GM12878 (cell line): Measurements from ENCODE around the gene MARF1. TPM values are rescaled to one million over a fixed set of nuclear protein-coding genes. Genes with fewer than 3 reads are reported as not detected.
A peak's percentile ranks its signal among the peaks of the same experiment; 100 is the strongest.

ENCODE experiments used
- BACH1 ChIP-seq: fragments of 450-650 bp; IDR thresholded peaks from 2 replicates; pipeline ENCODE4 v1.6.1; 2017; ENCODE audit warnings: mild to moderate bottlenecking, borderline replicate concordance
- E4F1 ChIP-seq: fragments of 450-650 bp; IDR thresholded peaks from 2 replicates; pipeline ENCODE4 v1.6.1; 2018; ENCODE audit warnings: borderline replicate concordance, mild to moderate bottlenecking; ENCODE audit not compliant: partially characterized antibody
- EP300 ChIP-seq, 2 experiments: fragments of 150-350 bp in 1 of 2; IDR thresholded peaks; 2 replicates each; pipeline ENCODE4 v1.6.1; 2011 to 2012; ENCODE audit warnings: low read depth in 2 of 2, low read length in 2 of 2, borderline replicate concordance in 1 of 2, improper control_type of control experiment in 1 of 2, inconsistent platforms in 1 of 2; ENCODE audit not compliant: control insufficient read depth in 1 of 2
- IRF5 ChIP-seq: fragments of 450-650 bp; IDR thresholded peaks from 2 replicates; pipeline ENCODE4 v1.6.1; 2017; ENCODE audit warnings: borderline replicate concordance
- KAT2A ChIP-seq: conservative IDR thresholded peaks from 2 replicates; pipeline ENCODE4 v1.6.1; 2011; ENCODE audit warnings: low read depth, low read length; ENCODE audit not compliant: control insufficient read depth
- LARP7 ChIP-seq: fragments of 450-650 bp; IDR thresholded peaks from 2 replicates; pipeline ENCODE4 v1.6.1; 2017; ENCODE audit warnings: mild to moderate bottlenecking
- MYC ChIP-seq: IDR thresholded peaks from 2 replicates; pipeline ENCODE4 v1.6.1; 2011; ENCODE audit warnings: mild to moderate bottlenecking, low read length, moderate library complexity, inconsistent platforms; ENCODE audit not compliant: insufficient read depth, insufficient replicate concordance, insufficient read length, severe bottlenecking
- PRDM15 ChIP-seq: fragments of 450-650 bp; formaldehyde crosslinking; IDR thresholded peaks from 2 replicates; pipeline ENCODE4 v1.4.0; 2020; ENCODE audit warnings: mild to moderate bottlenecking, moderate library complexity
- RUNX3 ChIP-seq: IDR thresholded peaks from 2 replicates; pipeline ENCODE4 v1.6.1; 2012; ENCODE audit warnings: low read length, inconsistent platforms
- SIX5 ChIP-seq: IDR thresholded peaks from 2 replicates; pipeline ENCODE4 v1.6.1; 2011; ENCODE audit warnings: mild to moderate bottlenecking, low read depth, low read length, moderate library complexity; ENCODE audit not compliant: severe bottlenecking
- SMC3 ChIP-seq: IDR thresholded peaks from 2 replicates; pipeline ENCODE4 v1.6.1; 2011; ENCODE audit warnings: low read length, improper control_type of control experiment, borderline replicate concordance
- SPI1 ChIP-seq: IDR thresholded peaks from 2 replicates; pipeline ENCODE4 v1.6.1; 2011; ENCODE audit warnings: low read depth, mild to moderate bottlenecking, low read length, moderate library complexity, borderline replicate concordance; ENCODE audit not compliant: insufficient read depth
- ZNF384 ChIP-seq: IDR thresholded peaks from 2 replicates; pipeline ENCODE4 v1.6.1; 2012; ENCODE audit warnings: low read depth, mild to moderate bottlenecking, low read length, improper control_type of control experiment, borderline replicate concordance
- ZZZ3 ChIP-seq: IDR thresholded peaks from 2 replicates; pipeline ENCODE4 v1.6.1; 2011; ENCODE audit warnings: low read depth; ENCODE audit not compliant: control insufficient read depth, insufficient read length
- polyA plus RNA-seq, 11 experiments: library from polyadenylated mRNA; depleted of rRNA in 4 of 11; unstranded in 6 of 11; stranded (reverse) in 5 of 11; fragments of >200 nt; fragmentation: Nextera tagmentation in 4 of 11; fragmentation: Illumina TruSeq in 1 of 11; extraction: Ambion mirVana in 4 of 11; extraction: Trizol in 1 of 11; gene quantifications; 1 replicate in 1 of 11; 2 replicates in 10 of 11; pipeline versions ENCODE4 v1.2.1 to v1.2.3, GENCODE V29; 2011 to 2016; ENCODE audit warnings: inconsistent platforms in 2 of 11, missing spikeins in 2 of 11, low read depth in 1 of 11
- total RNA-seq, 4 experiments: library from RNA; depleted of rRNA in 3 of 4; stranded (reverse); fragments of >200 nt in 3 of 4; fragmentation: Illumina TruSeq in 1 of 4; extraction: Trizol in 1 of 4; gene quantifications; 2 replicates each; pipeline versions ENCODE4 v1.2.1 to v1.2.3, GENCODE V29; 2013 to 2021
- TF ChIP-seq, protein P1 (sequence below): fragments of 450-650 bp; formaldehyde crosslinking; IDR thresholded peaks from 2 replicates; pipeline ENCODE4 v1.4.0; 2022; ENCODE audit warnings: mild to moderate bottlenecking, moderate library complexity
- TF ChIP-seq, protein P2 (sequence below): fragments of 450-650 bp; conservative IDR thresholded peaks from 2 replicates; pipeline ENCODE4 v1.6.1; 2017; ENCODE audit warnings: mild to moderate bottlenecking, moderate library complexity

MARF1 gene
- total and polyA plus RNA-seq, 10 of the 15 experiments (the other 5 are each of a cell fraction or from before 2014, with no cell fraction given), result 4.5 to 40.1 (median 14.0) TPM

DNA sequence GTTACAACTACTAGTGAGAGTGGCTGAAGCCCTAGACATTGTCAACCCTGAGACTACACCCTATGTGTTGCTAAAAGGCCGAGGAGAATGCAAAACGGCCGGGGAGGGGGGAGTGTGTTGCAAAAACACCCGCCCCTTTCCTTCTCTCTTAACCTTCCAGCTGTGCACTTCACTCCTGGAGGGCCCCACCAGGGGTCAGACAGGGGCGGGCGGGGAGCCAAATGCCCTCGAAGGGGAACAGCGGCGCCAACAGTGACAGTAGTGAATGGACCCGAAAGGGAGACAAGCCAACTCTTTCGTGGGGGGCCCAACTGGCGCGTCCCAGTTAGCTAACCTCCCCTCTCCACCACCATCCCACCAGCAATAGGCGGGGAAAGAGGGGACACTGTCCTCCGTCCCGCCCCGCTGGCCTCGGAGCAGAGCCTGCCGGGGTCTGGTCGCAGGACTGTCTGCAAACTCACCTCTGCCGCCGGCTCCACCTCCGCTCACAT, 352 bp downstream of the MARF1 start (continued):
- no peak for TF ChIP-seq EP300 (IDR thresholded peaks at IDR 0.05; ENCODE audit: borderline replicate concordance in 1 of 2, control insufficient read depth in 1 of 2, low read depth in 2 of 2, low read length in 2 of 2)
- TF ChIP-seq SMC3, result no peak
- TF ChIP-seq PRDM15, result no peak
- no peak for TF ChIP-seq MYC
- no peak for TF ChIP-seq ZNF384
- peak; percentile 24; the same call in 1 of the 2 replicates for TF ChIP-seq LARP7
- TF ChIP-seq E4F1, result no peak
- TF ChIP-seq, protein P1, sequence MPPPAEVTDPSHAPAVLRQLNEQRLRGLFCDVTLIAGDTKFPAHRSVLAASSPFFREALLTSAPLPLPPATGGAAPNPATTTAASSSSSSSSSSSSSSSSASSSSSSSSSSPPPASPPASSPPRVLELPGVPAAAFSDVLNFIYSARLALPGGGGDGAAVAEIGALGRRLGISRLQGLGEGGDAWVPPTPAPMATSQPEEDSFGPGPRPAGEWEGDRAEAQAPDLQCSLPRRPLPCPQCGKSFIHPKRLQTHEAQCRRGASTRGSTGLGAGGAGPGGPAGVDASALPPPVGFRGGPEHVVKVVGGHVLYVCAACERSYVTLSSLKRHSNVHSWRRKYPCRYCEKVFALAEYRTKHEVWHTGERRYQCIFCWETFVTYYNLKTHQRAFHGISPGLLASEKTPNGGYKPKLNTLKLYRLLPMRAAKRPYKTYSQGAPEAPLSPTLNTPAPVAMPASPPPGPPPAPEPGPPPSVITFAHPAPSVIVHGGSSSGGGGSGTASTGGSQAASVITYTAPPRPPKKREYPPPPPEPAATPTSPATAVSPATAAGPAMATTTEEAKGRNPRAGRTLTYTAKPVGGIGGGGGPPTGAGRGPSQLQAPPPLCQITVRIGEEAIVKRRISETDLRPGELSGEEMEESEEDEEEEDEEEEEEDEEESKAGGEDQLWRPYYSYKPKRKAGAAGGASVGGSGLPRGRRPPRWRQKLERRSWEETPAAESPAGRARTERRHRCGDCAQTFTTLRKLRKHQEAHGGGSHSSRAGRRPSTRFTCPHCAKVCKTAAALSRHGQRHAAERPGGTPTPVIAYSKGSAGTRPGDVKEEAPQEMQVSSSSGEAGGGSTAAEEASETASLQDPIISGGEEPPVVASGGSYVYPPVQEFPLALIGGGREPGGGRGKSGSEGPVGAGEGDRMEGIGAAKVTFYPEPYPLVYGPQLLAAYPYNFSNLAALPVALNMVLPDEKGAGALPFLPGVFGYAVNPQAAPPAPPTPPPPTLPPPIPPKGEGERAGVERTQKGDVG (CRISPR knock-in tag), result no peak
- TF ChIP-seq RUNX3, result no peak; the same call in 1 of the 2 replicates
- TF ChIP-seq IRF5, result no peak
- TF ChIP-seq, protein P2, sequence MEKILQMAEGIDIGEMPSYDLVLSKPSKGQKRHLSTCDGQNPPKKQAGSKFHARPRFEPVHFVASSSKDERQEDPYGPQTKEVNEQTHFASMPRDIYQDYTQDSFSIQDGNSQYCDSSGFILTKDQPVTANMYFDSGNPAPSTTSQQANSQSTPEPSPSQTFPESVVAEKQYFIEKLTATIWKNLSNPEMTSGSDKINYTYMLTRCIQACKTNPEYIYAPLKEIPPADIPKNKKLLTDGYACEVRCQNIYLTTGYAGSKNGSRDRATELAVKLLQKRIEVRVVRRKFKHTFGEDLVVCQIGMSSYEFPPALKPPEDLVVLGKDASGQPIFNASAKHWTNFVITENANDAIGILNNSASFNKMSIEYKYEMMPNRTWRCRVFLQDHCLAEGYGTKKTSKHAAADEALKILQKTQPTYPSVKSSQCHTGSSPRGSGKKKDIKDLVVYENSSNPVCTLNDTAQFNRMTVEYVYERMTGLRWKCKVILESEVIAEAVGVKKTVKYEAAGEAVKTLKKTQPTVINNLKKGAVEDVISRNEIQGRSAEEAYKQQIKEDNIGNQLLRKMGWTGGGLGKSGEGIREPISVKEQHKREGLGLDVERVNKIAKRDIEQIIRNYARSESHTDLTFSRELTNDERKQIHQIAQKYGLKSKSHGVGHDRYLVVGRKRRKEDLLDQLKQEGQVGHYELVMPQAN, result peak; percentile 84
- no peak for TF ChIP-seq ZZZ3
- peak; percentile 56 for TF ChIP-seq BACH1
- no peak for TF ChIP-seq KAT2A
- no peak for TF ChIP-seq SPI1
- no peak for TF ChIP-seq SIX5
